HCT116 (cell line): ENCODE data around the gene KIF26B. TPM values are rescaled to one million over a fixed set of nuclear protein-coding genes. Genes with fewer than 3 reads are reported as not detected.
"Not testable (repeated sequence)": the region's sequence is repeated elsewhere in the genome, so short reads cannot be mapped to it uniquely, and the experiment has no call there.

Experiments used
- ATAC-seq: fragments of 200-7000 bp; cut with Tn5 transposase; 2 replicates; pipeline ENCODE4 v1.9.1; 2020; ENCODE audit warnings: mild to moderate bottlenecking, moderate library complexity
- BruUV-seq: library from RNA; stranded (reverse); fragments of 400-500 nt; replicated peaks from 2 replicates; lab custom pipeline; 2021; lab: Mats Ljungman, UMichigan
- CTCF ChIA-PET: fragments of 300-600 bp; sonication (Branson Sonifier 250); formaldehyde crosslinking; loops from one replicate; lab custom pipeline; 2021; ENCODE audit warnings: antibody characterized with exemption; lab: Charles Lee
- POLR2A ChIA-PET: fragments of 300-600, 350-600 bp; sonication (Branson Sonifier 250); formaldehyde crosslinking; loops from one replicate; lab custom pipeline; 2021; ENCODE audit warnings: antibody characterized with exemption; lab: Charles Lee
- RAD21 ChIA-PET, 2 experiments: fragments of 300-600 bp; sonication (Branson Sonifier 250); formaldehyde crosslinking; loops; one replicate each; lab custom pipeline; 2023; ENCODE audit warnings: low total read pairs in 2 of 2; ENCODE audit not compliant: uncharacterized antibody in 2 of 2, unreplicated experiment in 2 of 2, low non-redundant PET in 1 of 2; lab: Charles Lee
- DNase-seq: peaks from one replicate; pipeline ENCODE4 v3.0.0-alpha.2; 2010; ENCODE audit warnings: low read depth, low spot score
- H2AFZ ChIP-seq: fragments of 200-600 bp; shearing (Covaris generic), sonication (generic); 2 replicates; pipeline ENCODE4 v1.6.1; 2017; ENCODE audit warnings: low read depth, mixed run types, mixed read lengths, antibody characterized with exemption, low read length; ENCODE audit not compliant: poor library complexity, severe bottlenecking
- H3K27ac ChIP-seq: 2 replicates; pipeline ENCODE4 v1.5.1; 2012; ENCODE audit warnings: low read depth, low read length
- H3K27me3 ChIP-seq: fragments of 200-600 bp; sonication (generic); 2 replicates; pipeline ENCODE4 v1.6.1; 2016; ENCODE audit warnings: mixed run types, low read length, mixed read lengths; ENCODE audit not compliant: insufficient read depth
- H3K36me3 ChIP-seq, 2 experiments: fragments of 200-500 bp in 1 of 2; fragments of 200-600 bp in 1 of 2; sonication (Bioruptor generic) in 1 of 2; sonication (generic) in 1 of 2; 2 replicates each; pipeline versions ENCODE4 v1.5.1 to v1.6.1; 2014 to 2016; ENCODE audit warnings: low read length in 2 of 2, inconsistent platforms in 1 of 2, mixed read lengths in 1 of 2, mixed run types in 1 of 2; ENCODE audit not compliant: insufficient read depth in 2 of 2, control insufficient read depth in 1 of 2
- H3K4me1 ChIP-seq, 2 experiments: fragments of 200-600 bp in 1 of 2; sonication (generic) in 1 of 2; 2 replicates each; pipeline versions ENCODE4 v1.5.1 to v1.6.1; 2012 to 2017; ENCODE audit warnings: low read length in 2 of 2, inconsistent platforms in 1 of 2, mild to moderate bottlenecking in 1 of 2, mixed read lengths in 1 of 2, mixed run types in 1 of 2, moderate library complexity in 1 of 2; ENCODE audit not compliant: insufficient read depth in 2 of 2, control insufficient read depth in 1 of 2
- H3K4me2 ChIP-seq: fragments of 200-600 bp; sonication (generic); 2 replicates; pipeline ENCODE4 v1.6.1; 2017; ENCODE audit warnings: mixed run types, low read length, mixed read lengths
- H3K4me3 ChIP-seq, 2 experiments: fragments of 200-600 bp in 1 of 2; sonication (generic) in 1 of 2; replicated peaks in 1 of 2; 2 replicates each; pipeline ENCODE4 v1.5.1; 2011 to 2016; ENCODE audit warnings: low read length in 2 of 2, control low read depth in 1 of 2, low read depth in 1 of 2, mild to moderate bottlenecking in 1 of 2, mixed read lengths in 1 of 2, mixed run types in 1 of 2
- H3K79me2 ChIP-seq: fragments of 200-600 bp; sonication (generic); 2 replicates; pipeline ENCODE4 v1.6.1; 2017; ENCODE audit warnings: mild to moderate bottlenecking, mixed run types, low read length, moderate library complexity, mixed read lengths; ENCODE audit not compliant: insufficient read depth
- H3K9ac ChIP-seq: fragments of 200-600 bp; sonication (generic); 2 replicates; pipeline ENCODE4 v1.6.1; 2016; ENCODE audit warnings: low read length, mixed read lengths
- H3K9me2 ChIP-seq: fragments of 200-600 bp; sonication (generic), shearing (Covaris generic); 2 replicates; pipeline ENCODE4 v1.6.1; 2017; ENCODE audit warnings: mixed run types, mild to moderate bottlenecking, moderate library complexity; ENCODE audit not compliant: insufficient read depth
- H3K9me3 ChIP-seq, 2 experiments: fragments of 200-500 bp in 1 of 2; fragments of 200-600 bp in 1 of 2; sonication (Bioruptor generic) in 1 of 2; sonication (generic) in 1 of 2; 2 replicates each; pipeline ENCODE4 v1.6.1; 2014 to 2017; ENCODE audit warnings: low read length in 2 of 2, mixed read lengths in 2 of 2, inconsistent platforms in 1 of 2, low read depth in 1 of 2, mild to moderate bottlenecking in 1 of 2, mixed run types in 1 of 2, moderate library complexity in 1 of 2; ENCODE audit not compliant: control insufficient read depth in 1 of 2, insufficient read depth in 1 of 2
- H4K20me1 ChIP-seq: fragments of 200-600 bp; sonication (generic), shearing (Covaris generic); 2 replicates; pipeline ENCODE4 v1.6.1; 2017; ENCODE audit warnings: mixed run types, mild to moderate bottlenecking, moderate library complexity; ENCODE audit not compliant: insufficient read depth
- CBX3 ChIP-seq: IDR thresholded peaks from 2 replicates; pipeline ENCODE4 v1.6.1; 2012; ENCODE audit warnings: low read depth
- EGR1 ChIP-seq: IDR thresholded peaks from 2 replicates; pipeline ENCODE4 v1.6.1; 2012; ENCODE audit warnings: low read depth
- MAX ChIP-seq: IDR thresholded peaks from 2 replicates; pipeline ENCODE4 v1.6.1; 2012
- POLR2AphosphoS5 ChIP-seq: IDR thresholded peaks from 2 replicates; pipeline ENCODE4 v1.6.1; 2011; ENCODE audit warnings: mild to moderate bottlenecking, low read depth, low read length, moderate library complexity
- SRF ChIP-seq: IDR thresholded peaks from 2 replicates; pipeline ENCODE4 v1.6.1; 2012; ENCODE audit warnings: low read depth
- YY1 ChIP-seq: IDR thresholded peaks from 2 replicates; pipeline ENCODE4 v1.6.1; 2011; ENCODE audit warnings: low read length, low read depth, moderate library complexity, mild to moderate bottlenecking; ENCODE audit not compliant: insufficient replicate concordance; ENCODE audit errors: extremely low read depth
- ZBTB33 ChIP-seq: IDR thresholded peaks from 2 replicates; pipeline ENCODE4 v1.6.1; 2011; ENCODE audit warnings: mild to moderate bottlenecking, low read length, moderate library complexity; ENCODE audit not compliant: insufficient replicate concordance; ENCODE audit errors: extremely low read depth
- ZFX ChIP-seq: fragments of 450-650 bp; IDR thresholded peaks from 2 replicates; pipeline ENCODE4 v1.6.1; 2017
- intact Hi-C: fragments of 100-400 bp; cut with micrococcal nuclease; formaldehyde crosslinking; loops from 2 replicates; pipeline ENCODE4 v1.10.0; 2022
- total RNA-seq: library from RNA; stranded (reverse); gene quantifications from one replicate; pipeline ENCODE4 v1.2.1, GENCODE V29; 2021; ENCODE audit not compliant: unreplicated experiment

Gene KIF26B
- total RNA-seq, 1 experiment from 2014 or later, result 0.49 TPM

GRCh38 chr1:245129319-245130240 lies 25.2 kb upstream of the KIF26B start:
- DNase-seq (no peak), ATAC-seq (no peak)
- Histone ChIP-seq H3K4me3 (no peak overlapping the region), H3K27me3 (no peaks in the 10 kb centered on the region), H3K4me2 (no peak overlapping the region), H3K36me3 (no peaks in the 10 kb centered on the region), H3K27ac (no peak overlapping the region), H3K9me2 (no peaks in the 10 kb centered on the region), H2AFZ (no peak overlapping the region), H3K9ac (no peak overlapping the region), H3K4me1 (no peaks in the 10 kb centered on the region), H3K9me3 (no peaks in the 10 kb centered on the region), H3K79me2 (no peaks in the 10 kb centered on the region), H4K20me1 (no peaks in the 10 kb centered on the region)
- RAD21 ChIA-PET, result no interaction called here
- BruUV-seq, result no TSS peak
- intact Hi-C loops, result no loop called here
- POLR2A ChIA-PET, result no interaction called here
- CTCF ChIA-PET, result no interaction called here
- TF ChIP-seq CBX3, result no peak
- no peak for TF ChIP-seq SRF
- TF ChIP-seq POLR2AphosphoS5, result no peak
- TF ChIP-seq ZBTB33, result no peak
- no peak for TF ChIP-seq EGR1
- no peak for TF ChIP-seq MAX
- no peak for TF ChIP-seq YY1
- TF ChIP-seq ZFX, result no peak

GRCh38 chr1:245130281-245131025 lies 24.3 kb upstream of the KIF26B start:
- ATAC-seq, intact Hi-C loops, H3K27me3 ChIP-seq, H4K20me1 ChIP-seq, H3K79me2 ChIP-seq, DNase-seq, H3K4me3 ChIP-seq, H3K27ac ChIP-seq, POLR2A ChIA-PET, H3K36me3 ChIP-seq, RAD21 ChIA-PET, CTCF ChIA-PET, BruUV-seq, H3K9me3 ChIP-seq, H3K4me2 ChIP-seq, H2AFZ ChIP-seq, H3K4me1 ChIP-seq, H3K9me2 ChIP-seq, H3K9ac ChIP-seq: not testable (repeated sequence)
